ENCODE results near the gene ATP6V1C2.

The ATP6V1C2 gene, protein sequence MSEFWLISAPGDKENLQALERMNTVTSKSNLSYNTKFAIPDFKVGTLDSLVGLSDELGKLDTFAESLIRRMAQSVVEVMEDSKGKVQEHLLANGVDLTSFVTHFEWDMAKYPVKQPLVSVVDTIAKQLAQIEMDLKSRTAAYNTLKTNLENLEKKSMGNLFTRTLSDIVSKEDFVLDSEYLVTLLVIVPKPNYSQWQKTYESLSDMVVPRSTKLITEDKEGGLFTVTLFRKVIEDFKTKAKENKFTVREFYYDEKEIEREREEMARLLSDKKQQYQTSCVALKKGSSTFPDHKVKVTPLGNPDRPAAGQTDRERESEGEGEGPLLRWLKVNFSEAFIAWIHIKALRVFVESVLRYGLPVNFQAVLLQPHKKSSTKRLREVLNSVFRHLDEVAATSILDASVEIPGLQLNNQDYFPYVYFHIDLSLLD

DNA sequence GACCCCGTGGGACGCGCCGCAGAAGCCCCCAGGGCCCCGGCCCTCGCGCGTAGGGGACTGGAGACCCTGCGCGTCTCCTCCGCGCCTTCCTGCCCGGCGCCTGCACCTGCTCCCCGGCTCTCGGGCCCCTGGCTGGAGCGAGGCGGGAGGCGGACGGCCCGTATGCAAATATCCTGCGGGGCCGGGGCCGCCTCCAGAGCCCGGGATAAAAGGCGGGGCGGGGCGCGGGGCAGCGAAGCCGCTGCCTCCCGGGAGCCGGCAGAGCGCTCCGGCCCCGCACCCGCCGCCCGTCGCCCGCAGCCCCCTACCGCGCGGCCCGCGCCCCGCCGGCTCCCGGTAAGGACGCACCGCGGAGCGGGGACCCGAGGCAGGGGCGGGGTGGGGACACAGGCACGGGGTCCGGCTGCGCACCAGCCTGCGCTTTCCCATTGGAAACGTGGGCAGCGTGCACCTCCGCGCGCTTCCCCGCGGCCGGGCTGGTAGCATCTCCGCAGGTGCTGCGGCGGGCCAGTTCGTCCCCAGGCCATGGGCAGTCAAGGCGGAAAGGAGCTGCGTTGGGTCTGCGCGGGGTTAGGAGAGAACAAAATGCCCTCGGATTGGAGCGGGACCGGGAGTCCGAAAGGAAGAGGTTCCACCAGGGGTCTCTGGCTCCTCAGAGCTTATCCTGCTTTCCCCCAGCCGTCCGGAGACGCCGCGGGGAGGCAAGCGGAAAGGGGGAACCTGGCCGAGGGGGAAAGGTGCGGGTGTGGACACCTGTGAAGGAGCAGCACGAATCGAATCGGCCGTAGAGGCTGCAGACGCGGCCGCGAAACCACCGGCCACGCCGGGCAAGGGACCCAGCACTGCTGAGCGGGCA lies at the start of gene ATP6V1C2:
TSS of gene ATP6V1C2 (plus strand) at position 235 of the 856 bp plus-strand sequence. CDS start 1,220 bp downstream, outside the sequence.
- DNase-seq = no peak

DNA sequence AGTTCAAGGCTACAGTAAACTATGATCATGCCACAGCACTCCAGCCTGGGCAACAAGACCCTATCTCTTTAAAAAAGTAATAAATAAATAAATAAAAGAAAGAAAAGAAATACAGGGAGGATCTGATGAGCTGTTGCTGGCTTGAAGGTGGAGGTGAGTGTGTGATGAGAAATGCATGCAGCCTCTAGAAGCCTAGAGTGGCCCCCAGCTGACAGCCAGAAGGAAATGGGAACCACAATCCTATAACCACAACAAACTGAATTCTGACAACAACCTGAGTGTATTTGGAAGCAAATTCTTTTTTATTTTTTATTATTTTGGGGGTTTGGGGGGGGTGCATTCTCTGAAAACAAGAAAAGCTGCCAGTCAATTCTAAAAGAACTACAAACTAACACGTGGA lies 46.3 kb upstream of the ATP6V1C2 start:
- DNase-seq = no peak

DNA sequence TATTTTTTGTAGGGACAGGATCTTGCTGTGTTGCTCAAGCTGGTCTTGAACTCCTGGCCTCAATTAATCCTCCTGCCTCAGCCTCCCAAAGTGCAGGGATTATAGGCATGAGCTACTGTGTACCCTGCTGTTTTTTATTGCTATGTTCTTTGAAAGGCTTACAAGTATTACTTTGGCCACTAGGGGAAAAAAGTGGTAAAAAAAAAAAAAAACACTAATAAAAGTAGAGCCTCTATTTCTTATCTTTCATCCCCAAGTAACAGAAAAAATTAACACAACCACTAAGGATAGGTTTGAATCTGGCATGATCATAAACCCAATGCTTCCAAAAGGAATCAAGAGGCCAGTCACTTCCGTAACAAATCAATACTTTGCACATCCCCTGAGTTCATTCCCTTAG lies 43.2 kb upstream of the ATP6V1C2 start:
- DNase-seq = no peak

DNA sequence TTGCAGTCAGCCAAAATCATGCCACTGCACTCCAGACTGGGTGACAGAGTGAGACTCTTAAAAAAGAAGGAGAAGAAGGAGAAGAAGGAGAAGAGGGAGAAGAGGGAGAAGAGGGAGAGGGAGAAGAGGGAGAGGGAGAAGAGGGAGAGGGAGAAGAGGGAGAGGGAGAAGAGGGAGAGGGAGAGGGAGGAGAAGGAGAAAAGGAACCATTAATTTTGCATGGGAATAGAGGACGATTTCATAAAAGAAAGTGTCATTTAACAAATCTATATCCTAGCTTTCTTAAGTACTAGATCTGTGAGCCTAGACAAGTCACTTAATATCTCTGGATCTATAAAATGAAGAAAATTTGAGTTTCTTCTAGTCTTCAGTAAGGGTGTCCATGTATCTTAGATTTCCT lies 41.2 kb upstream of the ATP6V1C2 start:
- no peak for DNase-seq

DNA sequence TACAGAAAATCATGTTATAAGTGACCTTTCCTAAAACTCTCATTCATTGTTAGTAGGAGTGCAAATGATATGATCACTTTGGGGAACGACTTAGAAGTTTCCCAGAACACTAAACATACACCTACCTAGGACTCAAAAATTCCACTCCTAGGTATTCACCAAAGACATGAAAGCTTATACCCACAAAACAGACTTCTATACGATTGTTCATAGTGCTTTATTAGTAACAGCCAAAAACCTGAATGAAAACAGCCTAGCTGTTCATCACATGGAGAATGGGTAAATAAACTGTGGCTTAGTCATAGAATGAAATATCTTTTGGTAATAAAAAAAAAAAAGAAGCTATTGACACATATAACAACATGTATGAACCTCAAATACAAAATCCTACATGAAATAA lies 40.5 kb upstream of the ATP6V1C2 start:
- no peak for DNase-seq

DNA sequence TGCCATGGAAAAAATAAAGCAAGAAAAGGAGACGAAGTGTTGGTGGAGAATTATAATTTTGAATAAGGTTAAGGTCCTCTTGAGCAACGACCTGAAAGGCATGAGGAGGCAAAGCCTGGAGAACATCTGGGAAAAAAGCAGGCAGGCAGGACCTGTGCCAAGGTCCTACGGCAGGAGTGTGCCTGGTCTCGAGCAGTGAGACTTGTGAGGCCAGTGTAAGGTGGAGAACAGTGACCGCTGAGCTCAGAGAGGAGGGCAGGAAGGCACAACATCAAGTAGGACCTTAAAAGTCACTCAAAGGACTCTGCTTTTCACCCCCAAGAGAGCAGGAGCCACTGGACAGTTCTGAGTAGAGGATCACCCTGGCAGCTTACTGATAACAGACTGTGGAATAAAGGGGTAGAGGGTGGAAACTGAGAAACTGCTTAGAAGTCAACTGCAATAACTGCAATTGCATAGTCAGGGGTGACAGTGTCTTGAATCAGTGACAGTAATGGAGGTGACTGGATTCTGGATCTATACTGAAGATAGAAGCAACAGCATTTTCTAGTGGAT lies 35.2 kb upstream of the ATP6V1C2 start:
- DNase-seq = no peak

DNA sequence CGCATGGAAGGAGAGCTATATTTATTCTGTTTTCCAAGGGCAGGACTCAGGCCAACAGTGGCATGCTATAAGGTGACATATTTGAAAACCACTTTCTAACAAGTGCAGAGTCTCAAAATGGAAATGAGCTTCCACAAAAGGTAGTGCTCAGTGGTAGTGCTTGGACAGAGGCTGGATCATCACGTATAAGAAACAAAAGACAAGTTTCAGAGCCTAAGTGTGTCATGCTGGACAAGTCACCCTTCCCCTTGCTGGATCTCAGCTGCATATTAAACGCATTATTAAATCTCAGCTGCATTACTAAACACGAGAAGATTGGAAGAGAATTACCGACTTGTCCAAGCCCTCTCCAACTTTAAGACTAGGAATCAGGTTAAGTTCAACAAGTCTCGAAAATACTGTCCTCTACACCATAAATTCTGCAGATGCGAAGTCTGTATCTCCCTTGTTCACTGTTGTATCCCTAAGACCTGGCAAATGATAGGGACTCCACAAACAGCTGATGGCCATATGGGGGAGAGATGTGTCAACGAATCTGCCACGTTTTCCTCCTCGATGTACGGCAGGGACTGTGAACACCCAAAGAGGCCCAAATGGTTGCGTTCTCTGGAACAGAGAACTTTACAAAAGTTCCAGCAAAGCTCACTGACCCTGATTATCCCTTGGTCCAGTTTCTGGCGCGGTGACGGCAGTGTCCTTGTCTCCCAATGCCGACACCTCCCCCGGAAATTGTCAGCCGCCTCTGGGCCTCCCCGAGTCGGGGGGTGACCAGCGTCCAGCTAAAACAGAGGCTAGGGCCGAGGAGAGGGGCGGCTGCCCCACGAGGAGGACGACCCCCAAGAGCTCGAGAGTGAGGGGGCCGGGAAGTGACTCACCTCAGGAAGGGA lies 32.3 kb upstream of the ATP6V1C2 start:
- peak in 1 of 6 experiments; percentile 40 for DNase-seq

DNA sequence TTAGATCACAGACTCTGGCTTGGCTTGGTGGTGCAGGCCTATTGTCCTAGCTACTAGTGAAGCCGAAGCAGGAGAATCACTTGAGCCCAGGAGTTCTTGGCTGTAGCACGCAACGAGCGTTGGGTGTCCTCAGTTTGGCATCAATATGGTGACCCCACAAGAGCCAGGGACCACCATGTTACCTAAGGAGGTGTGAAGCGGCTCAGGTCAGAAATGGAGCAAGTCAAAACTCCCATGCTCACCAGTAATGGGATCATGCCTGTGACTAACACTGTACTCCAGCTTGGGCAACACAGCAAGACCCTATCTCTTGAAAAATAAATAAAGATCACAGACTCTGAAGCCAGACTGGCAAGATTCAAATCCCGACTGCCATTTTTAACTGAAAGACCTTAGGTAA lies 29.9 kb upstream of the ATP6V1C2 start:
- no peak for DNase-seq

DNA sequence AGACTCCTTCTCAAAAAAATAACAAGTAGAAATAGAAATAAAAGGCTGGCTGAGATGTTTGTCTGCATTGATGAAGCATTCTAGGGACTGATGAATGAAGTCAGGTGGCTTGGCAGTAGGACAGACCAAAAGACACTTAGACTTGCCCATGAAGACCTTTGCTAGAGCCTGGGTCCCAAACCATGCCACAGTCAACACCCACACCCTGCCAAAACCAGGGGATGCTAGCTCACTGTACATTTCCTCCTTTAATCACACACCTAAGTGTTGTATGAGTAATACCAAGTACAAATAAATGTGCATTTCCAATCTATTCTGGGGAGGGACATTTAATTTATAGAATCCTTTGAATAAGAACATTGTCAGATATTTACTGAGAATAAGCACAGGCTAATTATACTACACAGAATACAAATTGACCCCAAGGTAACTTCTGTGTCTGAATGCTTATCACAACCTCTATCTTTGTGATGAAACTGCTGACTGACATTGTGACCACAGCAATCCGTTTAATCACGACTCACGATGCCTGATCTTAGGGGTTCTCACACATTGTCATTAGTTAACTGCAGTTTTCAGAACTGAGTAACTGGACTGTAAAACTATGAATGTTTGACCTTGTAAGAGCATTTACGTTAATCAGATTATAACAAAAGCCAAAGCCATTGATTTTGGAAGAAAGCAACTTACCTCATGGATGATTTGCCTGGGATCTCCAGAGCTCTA lies 21.2 kb upstream of the ATP6V1C2 start:
- DNase-seq = no peak

DNA sequence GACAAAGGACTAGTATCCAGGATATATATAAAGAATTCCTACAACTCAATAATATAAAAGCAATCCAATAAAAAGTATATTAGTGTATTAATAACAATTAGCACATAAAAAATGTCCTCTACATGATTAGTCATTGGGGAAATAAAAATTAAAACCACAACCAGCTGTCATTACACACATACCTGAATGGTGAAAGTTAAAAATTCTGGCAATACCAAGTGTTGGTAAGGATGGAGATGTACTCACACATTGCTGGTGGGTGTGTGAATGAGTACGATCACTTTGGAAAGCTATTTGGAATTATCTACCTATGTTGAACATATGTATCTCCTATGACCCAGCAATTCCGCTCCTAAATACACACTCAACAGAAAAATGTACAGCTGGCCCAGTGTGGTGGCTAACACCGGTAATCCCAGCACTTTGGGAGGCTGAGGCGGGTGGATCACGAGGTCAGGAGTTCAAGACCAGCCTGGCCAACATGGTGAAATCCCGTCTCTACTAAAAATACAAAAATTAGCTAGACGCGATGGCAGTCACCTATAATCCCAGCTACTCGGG lies 17.3 kb upstream of the ATP6V1C2 start:
- DNase-seq = no peak

DNA sequence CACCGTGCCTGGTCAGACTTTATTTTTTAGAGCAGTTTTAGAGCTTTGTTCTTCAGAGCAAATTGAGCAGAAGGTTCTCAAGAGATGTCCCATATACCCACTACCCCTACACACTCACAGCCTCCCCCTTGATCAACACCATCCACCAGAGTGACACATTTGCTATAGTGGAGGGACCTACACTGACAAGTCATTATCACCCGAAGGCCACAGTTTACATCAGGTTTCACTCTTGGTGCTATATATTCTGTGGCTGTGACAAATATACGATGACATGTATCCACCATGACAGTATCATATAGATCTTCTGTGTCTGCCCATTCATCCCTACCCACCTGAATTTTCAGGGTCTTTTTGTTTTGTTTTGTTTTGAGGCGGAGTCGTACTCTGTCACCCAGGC lies 15.4 kb upstream of the ATP6V1C2 start:
- DNase-seq = no peak

DNA sequence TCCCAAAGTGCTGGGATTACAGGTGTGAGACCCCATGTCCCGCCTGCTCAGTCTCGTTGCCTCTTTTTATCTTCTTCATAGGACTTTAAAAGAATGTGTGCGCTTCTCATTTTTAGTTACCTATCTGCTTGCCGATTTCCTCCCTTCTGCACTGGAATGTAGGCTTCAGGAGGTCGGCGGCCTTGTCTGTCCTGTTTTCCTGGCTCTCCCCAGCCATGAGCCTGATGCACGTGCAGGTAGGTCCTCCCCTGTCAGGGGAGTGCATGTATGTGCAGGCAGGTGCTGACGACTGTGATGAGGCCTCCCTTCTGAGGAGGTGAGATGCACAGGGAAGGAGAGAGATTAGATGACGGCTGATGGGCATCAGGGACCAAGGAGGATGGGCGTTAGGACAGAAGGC lies 13.6 kb upstream of the ATP6V1C2 start:
- no peak for DNase-seq

DNA sequence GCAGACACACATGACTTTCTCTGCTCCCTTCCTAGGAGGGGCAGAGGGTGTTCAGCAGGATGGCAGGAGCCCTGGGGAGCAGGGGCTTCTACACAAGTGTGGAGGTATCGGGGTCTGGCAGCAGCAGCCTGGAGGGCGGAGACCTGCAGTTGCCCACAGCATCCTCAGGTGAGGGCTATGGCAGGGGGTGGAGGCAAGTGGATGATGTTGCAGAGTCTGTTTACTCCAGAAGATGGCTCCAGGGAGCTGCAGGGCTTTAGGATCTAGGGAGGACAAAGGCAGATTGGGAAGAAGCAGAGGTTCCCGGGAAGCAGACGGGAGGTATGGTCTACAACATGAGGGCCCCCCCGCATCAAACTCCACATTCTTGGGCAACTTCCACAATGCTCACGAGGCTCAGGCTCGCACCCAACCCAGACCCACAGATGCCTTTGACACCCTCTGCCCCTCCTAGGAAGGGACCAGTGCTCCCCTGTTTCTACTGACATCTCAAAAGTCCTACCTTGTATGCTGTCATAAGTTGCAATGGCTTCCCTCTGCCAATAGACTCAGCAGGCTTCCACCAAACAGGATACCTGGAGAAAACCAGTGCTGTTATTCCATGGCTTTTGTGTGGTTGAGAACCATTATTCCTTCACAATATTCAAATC lies 12.0 kb upstream of the ATP6V1C2 start:
- no peak for DNase-seq

DNA sequence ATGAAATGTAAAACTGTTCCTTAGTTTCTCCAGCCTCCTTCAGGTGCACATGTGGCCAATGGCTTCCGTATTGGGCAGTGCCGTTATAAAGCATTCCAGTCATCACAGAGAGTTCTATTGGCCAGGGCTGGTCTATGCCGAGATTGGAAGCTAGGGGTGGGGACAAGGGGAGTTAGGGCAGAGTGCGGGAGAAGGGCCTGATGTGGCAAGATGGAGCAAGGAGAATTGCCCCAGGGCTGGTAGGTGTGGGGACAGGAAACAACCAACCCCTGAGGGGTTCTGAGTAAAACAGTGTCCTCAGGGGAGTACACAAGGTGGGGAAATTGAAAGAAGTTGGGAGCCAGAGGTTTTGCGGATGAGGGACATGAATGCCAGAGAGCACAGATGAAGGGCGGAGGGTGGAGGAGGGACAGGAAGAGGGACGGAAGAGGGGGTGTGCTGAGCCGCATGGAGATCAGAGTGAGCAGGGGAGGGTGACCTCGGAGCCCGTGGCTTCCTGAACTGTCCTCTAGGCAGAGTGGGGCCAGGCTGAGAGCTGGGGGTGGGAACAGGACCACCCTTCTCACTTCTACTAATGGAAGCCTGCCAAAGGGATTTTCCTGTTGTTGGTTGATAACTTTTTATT lies 9.1 kb upstream of the ATP6V1C2 start:
- DNase-seq = no peak

DNA sequence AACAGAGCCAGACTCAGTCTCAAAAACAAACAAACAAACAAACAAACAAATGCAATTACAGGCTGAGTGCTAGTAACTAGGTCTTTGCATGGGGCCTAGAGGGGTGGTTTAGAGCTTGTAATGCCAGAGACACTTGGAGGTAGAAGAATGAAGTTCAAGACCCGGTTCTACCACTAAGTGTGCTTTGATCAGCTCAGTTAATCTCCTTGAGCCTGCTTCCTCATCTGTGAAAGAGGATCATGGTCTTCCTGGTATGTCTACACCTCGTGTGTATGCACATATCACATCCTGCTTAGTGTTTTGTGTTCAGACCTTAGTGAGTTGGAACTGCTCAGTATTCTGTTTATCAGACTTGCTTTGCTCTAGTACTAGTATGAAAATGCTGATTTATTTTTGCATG lies 4.8 kb upstream of the ATP6V1C2 start:
- no peak for DNase-seq

DNA sequence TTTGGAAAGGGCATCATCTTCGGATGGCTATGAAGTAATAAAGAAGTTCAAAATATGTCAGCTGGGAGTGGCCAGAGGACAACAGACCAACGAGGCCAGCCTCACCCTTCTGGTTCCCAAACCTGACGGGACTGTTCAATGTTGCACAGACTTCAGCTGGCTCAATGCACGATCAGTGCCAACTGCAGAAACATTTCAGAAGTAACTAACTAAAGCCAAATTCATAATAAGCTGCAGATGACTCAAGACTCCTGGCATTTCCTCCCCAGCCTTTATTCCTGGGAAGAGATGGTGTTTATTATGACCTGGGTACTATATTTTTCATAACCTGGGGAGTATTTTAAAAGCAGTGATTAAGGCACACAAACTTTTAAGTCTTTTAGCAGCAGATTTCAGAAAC lies 3.8 kb upstream of the ATP6V1C2 start:
- no peak for DNase-seq

DNA sequence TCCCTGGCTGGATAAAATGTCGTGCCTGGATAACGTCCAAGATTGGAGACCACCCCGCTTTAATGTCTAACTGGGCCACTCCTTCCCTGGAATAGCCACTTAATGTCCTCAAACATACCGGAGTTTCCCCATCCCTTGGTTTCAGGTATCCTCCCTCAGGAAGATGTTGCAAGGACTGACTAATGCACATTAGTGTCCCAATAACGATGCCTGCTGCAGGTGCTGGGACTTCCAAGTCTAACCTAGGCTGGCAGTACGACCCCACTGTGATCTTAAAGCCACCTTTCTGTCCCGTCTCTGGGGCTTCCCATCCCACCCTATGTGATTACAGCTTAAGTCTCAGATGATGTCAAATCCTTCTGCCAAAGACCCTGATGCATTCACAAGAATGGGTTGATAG lies 1.1 kb upstream of the ATP6V1C2 start:
- DNase-seq = no peak

DNA sequence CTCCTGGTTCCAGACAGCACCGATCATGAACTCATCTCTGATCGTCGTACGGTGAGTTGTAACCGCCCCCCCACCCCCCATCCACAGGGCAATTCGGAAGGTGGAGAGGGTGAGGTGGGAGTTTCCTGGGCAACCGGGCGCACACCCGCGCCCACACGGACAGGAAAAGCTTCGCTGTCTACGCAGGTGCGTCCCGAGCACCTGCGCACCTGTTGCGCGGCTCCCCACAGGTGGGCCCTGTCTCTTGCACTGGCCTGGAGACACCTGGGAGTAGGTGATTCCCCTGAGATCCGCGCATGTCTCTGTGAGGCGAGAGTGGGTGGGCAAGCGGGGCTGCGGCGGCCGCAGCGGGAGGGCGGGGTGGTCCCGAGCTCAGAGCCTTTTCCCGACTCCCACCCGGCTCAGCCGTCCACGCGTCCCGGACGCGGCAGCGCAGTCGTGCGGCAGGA lies 459 bp upstream of the ATP6V1C2 start:
- no peak for DNase-seq

DNA sequence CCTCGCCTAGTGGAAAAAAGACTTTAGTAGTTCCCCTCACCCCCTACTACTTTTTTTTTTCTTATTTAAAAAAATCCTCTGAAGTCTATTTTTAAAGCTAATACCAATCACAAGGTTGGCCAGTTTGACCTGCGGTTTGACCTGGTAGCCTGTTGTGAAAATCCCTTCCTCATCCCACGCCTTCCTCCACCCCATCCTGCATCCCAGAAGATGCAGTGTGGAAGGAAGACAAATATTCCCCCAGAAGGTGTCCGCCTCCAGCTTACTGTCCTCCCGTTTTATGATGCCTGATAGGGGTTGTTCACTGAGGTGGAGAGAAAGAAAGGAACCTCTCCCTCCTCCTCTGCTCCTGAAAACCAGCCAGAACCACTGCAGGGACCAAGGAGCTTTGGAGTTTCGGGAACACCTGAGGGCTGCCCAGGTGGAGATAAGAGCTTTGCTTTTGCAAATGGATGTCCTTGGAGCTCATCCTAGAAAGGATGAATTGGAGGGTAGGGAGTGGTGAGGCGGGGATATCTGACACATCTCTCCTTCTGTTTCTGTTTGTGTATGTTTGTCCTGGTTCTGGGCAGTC lies 909 bp downstream of the ATP6V1C2 start:
- DNase-seq = no peak

DNA sequence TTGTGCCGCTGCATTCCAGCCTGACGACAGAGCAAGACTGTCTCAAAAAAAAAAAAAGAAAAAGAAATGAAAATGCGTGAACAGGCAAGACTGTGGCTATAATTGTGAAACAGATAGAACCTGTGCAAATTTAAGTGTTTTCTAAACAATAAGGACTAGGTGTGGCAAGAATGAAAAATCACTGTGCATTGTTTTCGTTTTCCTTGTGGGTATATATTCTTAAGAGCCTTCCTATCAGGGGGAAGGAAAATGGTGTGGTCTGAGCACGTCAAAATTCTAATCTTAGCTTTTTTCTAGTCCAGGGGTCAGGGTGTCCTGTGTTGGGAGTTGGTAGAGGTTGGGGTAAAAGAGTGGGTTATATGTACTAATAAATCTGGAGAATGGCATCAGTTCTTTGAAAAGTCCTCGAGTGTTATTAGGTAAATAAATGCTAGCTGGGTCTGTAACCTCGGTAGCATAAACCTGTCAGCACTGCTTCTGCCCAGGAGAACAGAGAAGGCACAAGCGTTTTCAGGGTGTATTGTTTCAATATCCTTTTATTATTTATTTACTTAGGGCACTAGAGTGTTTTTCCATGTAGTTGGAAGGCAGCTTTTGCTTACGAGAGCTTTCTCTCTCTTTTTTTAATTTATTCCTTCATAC lies 11.6 kb downstream of the ATP6V1C2 start:
- no peak for DNase-seq

Measured in stimulated activated naive CD4-positive, alpha-beta T cell (primary cell).